ENCODE measurements around the gene FAM171A2.

FAM171A2 gene

GRCh38 chr17:44361292-44362260 is 2.1 kb downstream of the FAM171A2 start:
- no peak for DNase-seq (ENCODE audit: low read depth, low spot score)

DNA sequence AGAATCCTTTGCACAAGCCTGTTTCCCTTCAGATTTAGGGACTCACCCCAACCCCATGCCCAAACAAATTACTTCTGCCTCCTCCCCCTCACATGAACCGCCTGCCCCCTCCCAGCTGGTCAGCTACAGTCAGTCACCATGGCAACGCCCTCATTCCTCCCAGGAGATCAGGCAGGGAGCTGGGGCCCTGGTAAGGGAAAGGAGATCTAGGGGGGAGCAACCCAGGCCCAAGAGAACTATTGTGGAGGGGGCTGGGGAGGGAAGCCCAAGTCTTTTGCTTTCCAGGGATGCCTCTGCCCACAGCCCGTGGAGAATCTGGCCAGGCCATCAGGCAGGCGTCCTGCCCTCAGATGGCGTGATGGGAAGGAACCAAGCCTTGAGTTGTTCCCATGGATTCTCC is 2.8 kb downstream of the FAM171A2 start:
- DNase-seq (ENCODE audit: low read depth, low spot score), result peak; percentile 62

- no peak for DNase-seq (ENCODE audit: low read depth, low spot score)
Observed at GRCh38 chr17:44360144-44360533, 3.5 kb downstream of the FAM171A2 start.

DNA sequence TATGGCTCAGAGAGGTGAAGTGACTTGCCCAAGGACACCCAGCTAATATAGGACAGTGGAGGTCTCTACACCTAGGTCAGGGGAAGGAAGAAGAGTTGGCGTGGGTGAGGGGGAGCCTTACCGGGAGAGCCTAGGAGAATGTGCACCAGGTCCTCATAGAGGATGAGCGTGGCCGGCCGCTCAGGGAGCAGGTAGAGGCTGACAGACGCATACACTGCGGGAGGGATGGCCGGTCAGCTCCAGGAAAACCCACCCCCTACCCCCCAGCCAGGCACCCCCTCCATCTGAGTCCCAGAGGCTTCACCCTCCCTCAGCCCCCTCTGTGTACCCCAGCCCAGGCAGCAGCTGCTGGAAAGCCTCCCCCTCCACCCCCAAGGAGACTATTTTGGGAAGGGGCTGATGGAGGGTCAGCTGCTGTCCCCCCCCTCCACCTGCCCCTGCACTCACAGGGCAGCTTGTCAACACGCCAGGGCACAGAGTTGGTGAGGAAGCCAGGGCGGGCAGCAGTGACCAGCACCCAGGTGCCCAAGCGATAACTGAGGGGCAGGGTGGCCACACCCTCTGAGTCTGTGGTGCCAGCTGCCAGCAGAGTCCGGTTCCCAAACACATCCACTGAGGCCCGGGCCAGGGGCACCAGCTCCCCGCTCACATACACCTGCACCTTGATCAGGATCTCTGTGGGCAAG is 4.1 kb downstream of the FAM171A2 start:
- no peak for DNase-seq (ENCODE audit: low read depth, low spot score)

GRCh38 chr17:44359006-44359405 is 4.6 kb downstream of the FAM171A2 start:
- no peak for DNase-seq (ENCODE audit: low read depth, low spot score)

DNA sequence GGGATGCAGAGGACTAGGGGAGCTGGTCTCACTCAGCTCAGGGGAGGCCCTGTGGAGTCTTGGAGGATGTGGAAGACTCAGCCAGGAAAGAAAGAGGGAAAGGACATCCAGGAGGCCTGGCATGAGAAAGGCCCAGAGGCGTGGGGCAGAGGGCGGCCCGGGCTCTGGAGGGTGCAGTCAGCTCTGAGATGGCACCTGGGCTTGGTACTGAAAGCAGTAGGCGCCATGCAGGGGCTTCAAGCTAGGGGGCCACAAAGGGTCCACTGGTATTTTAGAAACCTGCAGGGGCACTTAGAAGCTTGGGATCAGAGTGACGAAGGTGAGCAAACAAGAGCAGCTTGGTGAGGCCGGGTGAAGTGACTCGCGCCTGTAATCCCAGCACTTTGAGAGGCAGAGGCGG is 5.6 kb downstream of the FAM171A2 start:
- no peak for DNase-seq (ENCODE audit: low read depth, low spot score)

DNA sequence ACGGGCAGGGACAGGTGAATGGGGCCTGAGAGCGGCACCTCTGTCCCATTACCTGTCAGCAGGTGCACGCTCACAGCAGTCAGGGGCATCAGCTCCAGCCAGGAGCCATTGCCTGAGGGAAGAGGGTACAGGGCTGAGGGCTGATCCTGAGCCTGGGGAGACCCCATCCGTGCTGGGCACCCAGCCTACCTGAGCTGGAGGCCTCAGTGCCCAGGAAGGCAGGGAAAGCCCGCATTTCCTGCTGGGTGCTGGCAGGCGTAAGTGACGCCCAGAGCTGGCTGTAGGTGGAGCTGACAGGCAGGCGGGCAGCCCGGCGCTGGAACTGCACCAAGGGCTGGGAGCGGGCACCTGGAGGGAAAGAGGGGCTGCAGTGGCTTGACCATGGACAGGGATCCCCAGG is 7.4 kb downstream of the FAM171A2 start:
- no peak for DNase-seq (ENCODE audit: low read depth, low spot score)

DNA sequence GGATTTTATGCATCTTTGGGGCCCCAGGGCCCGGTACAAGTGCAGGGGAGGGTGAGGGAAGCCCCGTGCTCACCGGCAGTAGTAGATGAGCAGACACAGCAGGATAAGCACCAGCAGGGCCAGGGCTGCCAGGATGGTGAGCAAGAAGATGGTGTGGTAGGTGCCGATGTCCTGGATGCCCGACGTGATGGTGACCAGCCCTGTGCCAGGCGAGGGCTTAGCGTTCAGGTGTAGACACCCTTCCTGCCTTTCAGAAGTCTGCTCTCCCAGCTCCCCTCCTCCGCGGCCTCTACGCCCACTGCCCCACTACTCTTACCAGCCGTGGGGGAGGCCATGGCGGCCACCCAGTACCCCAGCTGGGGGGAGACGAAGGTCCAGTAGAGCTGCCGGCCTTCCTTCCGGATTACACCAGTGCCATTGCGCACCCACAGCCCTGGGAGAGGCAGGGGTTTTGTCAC is 8.0 kb downstream of the FAM171A2 start:
- no peak for DNase-seq (ENCODE audit: low read depth, low spot score)

DNA sequence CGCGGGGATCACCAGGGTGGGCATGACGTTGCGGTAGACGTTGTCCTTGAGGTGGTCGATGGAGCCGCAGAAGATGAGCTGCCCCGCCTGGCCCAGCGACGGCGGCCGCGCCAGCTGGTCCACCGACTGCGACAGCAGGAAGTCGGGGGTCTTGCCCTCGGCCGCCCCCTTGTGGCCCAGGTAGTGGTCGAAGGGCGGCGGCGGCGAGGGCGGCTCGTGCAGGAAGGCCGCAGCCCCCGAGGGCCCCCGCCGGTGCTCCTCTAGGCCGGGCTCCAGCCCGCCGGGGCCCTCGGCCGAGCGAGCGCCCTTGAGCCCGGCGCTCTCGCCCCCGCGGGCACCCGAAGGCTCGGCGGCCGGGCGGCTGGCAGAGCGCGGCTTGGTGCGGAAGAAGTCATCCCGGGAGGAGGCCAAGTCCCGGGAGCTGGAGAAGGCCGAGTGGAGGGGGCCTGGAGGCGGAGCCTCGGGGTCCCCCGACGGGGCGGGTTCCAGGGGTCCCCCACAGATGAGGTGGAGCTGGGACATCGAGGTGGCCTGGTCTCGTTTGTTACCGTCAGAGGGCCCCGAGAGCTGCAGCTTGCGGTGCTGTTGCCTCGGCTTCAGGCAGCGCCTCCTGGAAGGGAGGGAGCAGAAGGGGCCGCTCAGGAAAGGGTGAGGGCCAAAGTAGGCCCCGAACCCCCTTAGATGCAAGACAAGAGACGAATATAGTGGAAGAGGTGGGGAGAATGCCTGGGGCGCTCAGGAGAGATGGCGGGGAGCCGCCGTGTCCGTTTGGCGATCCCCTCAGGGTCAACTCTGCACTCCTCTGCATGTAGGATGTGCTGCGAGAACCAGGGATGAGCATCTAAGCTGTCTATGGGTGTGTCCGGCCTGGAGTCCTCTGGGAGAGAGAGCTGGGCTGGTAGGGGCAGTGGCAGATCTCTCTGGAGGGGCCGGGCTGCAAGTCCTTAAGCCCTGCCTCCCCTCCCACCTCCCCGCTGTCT is 8.8 kb downstream of the FAM171A2 start:
- peak; percentile 41 for DNase-seq (ENCODE audit: low read depth, low spot score)

DNA sequence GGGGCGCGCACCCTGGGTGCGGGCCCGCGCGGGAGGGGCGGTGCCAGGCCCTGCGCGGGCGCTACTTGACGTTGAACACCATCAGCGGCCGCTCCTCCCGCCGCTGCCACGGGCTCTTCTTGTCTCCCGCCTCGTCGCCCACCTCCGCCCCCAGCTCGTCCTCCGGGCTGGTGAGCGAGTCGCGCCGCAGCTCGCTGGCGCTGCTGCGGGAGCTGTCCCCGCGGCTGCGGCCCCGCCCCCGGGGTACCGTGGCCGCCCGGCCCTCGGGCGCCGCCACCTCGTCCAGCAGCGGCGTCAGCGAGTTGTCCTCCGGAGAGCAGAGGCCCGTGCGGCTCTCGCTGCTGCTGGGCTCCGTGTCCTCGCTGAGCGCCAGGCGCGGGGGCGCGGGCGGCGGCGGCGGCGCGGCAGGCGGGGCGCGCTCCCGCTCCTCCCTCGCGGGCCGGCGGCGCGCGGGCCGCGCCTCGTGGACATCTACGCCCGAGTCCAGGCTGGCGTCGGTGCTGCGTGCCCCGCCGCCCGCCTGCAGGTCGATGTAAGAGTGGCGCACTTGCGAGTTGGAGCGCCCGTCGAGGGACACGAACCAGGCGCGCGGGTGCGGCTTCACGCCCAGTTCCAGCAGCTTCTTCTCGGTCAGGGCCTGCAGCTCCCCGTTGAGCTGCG is 9.9 kb downstream of the FAM171A2 start:
- DNase-seq (ENCODE audit: low read depth, low spot score), result peak; percentile 42

DNA sequence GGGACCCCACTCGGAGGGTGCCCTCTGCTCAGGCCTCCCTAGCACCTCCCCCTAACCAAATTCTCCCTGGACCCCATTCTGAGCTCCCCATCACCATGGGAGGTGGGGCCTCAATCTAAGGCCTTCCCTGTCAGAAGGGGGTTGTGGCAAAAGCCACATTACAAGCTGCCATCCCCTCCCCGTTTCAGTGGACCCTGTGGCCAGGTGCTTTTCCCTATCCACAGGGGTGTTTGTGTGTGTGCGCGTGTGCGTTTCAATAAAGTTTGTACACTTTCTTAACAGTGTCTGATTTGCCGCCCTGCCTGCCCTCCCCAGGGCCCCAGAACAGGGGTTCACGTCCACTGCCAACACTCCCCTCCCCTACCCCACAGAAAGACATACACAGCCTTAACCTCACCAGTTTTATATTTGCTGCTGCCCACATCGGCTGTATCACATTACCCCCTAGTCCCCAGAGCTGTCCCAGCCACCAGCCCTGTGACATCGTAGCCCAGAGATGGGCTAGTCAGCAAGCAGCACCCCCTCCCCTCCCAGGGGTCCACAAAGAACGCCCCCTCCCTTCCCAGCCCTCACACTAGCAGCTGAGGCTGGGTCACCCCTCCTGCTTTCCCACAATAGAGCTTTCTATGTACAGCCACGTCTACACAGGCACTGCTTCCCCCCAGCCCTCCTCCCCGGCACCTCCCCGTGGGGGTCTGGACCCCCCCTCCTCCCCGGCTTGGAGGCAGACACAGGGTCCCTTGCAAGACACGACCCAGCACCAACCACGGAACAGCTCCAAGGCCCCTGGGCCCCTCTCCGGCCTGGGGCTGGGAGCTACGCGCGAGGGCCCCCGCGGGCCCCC is 10.6 kb downstream of the FAM171A2 start:
- DNase-seq (ENCODE audit: low read depth, low spot score), result no peak

DNA sequence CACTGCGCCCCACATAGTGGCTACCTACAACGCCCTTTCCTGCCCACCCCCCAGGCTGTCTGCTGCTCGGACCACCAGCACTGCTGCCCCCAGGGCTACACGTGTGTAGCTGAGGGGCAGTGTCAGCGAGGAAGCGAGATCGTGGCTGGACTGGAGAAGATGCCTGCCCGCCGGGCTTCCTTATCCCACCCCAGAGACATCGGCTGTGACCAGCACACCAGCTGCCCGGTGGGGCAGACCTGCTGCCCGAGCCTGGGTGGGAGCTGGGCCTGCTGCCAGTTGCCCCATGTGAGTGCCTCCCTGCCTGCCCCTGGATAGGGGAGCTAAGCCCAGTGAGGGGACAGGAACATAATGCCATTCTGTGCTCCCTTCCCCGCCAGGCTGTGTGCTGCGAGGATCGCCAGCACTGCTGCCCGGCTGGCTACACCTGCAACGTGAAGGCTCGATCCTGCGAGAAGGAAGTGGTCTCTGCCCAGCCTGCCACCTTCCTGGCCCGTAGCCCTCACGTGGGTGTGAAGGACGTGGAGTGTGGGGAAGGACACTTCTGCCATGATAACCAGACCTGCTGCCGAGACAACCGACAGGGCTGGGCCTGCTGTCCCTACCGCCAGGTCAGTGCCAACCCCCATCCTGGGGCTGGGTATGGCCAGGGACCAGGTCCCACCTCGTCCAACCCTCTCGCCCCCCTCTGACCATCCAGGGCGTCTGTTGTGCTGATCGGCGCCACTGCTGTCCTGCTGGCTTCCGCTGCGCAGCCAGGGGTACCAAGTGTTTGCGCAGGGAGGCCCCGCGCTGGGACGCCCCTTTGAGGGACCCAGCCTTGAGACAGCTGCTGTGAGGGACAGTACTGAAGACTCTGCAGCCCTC is 11.5 kb downstream of the FAM171A2 start:
- DNase-seq (ENCODE audit: low read depth, low spot score), result no peak

GRCh38 chr17:44351464-44351863 is 12.2 kb downstream of the FAM171A2 start:
- no peak for DNase-seq (ENCODE audit: low read depth, low spot score)

GRCh38 chr17:44350733-44351226 is 12.9 kb downstream of the FAM171A2 start:
- peak; percentile 80 for DNase-seq (ENCODE audit: low read depth, low spot score)

DNA sequence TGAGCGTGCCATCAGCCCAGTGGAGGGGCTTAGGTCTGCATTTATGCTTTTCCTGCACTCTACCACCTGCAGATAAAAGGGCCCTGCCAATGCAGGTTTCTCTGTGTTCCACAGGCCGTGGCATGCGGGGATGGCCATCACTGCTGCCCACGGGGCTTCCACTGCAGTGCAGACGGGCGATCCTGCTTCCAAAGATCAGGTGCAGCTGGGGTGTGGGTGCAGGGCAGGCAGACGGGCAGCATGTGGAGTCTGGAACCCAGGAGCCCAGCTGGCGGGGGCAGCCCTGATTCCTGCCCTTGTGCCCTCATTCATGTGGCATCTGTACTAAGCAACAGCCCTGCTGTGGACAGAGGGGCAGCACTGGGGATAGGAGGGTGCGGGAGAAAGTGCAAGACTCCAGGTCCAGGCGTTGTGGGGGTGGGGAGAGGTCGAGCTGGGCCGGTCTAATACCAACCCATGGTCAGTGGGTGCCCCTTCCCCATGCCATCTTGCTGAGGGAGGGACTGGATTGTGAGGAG is 14.0 kb downstream of the FAM171A2 start:
- no peak for DNase-seq (ENCODE audit: low read depth, low spot score)

- DNase-seq (ENCODE audit: low read depth, low spot score), result no peak
Observed at GRCh38 chr17:44348988-44349364, 14.7 kb downstream of the FAM171A2 start.

DNA sequence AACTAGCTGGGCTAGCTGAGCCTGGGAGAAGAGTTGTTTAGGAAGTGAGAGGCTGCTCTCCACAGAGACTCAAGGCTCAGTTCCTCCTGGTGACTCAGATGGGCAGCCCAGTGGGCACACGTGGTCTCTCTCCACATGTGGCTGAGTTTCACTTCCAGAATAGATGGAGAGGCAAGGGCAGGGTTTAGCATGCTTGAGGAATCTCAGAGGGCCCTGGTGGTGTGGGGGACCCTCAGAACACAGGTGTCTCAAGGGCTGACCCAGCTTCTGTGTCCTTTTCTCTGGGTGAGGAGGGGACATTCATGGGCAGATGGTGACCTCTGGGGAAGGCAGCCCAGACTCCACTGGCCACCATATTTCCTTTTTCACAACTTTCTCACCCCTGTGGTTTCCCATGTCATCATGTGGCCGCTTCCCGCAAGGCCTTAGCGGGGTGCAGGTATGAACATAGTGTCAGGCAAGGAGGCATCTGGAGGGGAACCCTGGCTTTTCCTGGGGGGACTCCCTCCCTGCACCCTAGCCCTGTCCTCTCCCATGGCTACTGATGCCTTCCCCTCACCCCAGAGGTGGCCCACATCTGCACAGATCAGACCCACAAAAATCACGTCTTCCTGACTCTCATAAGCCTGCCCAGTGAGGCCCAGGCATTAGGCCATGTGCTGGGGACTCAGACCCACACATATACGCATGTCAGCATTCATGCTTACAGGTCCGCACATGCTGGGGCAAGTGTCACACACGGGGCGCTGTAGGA is 15.2 kb downstream of the FAM171A2 start:
- DNase-seq (ENCODE audit: low read depth, low spot score), result no peak

All from astrocyte of the hippocampus (primary cell).